ENCODE measurements around the gene MYO1B. TPM values are rescaled to one million over a fixed set of nuclear protein-coding genes. Genes with fewer than 3 reads are reported as not detected.
A peak's percentile ranks its signal among the peaks of the same experiment; 100 is the strongest.

Gene MYO1B
- total RNA-seq, 1 experiment from 2014 or later: 43.6 TPM

DNA sequence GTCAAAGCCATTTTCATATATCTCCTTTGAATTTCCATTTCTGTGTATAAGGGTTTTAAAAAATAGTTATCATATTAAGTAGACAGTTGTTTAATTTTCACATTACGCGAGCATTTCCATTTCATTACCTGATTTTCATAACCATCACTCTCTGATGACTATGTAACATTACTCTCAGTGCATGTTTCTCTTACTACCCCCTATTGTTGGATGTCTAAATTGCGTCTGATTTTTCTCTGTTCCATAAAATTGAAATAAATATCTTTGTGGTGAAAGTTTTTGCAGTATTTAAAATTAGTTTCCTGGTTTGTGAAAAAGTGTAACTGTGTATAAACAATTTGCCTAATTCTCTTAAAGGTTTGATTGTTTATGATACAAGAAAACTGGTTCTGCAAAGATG lies 123.8 kb downstream of the MYO1B start:
- Mint-ChIP-seq H3K27ac (no peak overlapping the region), H3K4me1 (peaks cover 10% of the 10 kb centered on the region), H3K9me3 (no peaks in the 10 kb centered on the region), H3K27me3 (ENCODE audit: low read depth) (no peaks in the 10 kb centered on the region), H3K36me3 (peaks cover 15% of the 10 kb centered on the region), H3K4me3 (no peak overlapping the region)
- ATAC-seq (no peak), DNase-seq (ENCODE audit: low spot score) (no peak)
- ChIA-PET CTCF (no interaction called here), POLR2A (no interaction called here)
- TF ChIP-seq PRRX2 (CRISPR knock-in tag; IDR thresholded peaks at IDR 0.05) (no peak), ATF1 (CRISPR knock-in tag; IDR thresholded peaks at IDR 0.05) (no peak), CREM (CRISPR knock-in tag; IDR thresholded peaks at IDR 0.05) (no peak), FOXP1 (CRISPR knock-in tag; IDR thresholded peaks at IDR 0.05; ENCODE audit: borderline replicate concordance) (no peak), ZNF219 (CRISPR knock-in tag; IDR thresholded peaks at IDR 0.05; ENCODE audit: borderline replicate concordance) (no peak), CBFB (CRISPR knock-in tag; IDR thresholded peaks at IDR 0.05; ENCODE audit: low read depth) (no peak), NR3C1 (CRISPR knock-in tag; conservative IDR thresholded peaks at IDR 0.05; ENCODE audit: low read depth) (no peak), RELA (CRISPR knock-in tag; IDR thresholded peaks at IDR 0.05; ENCODE audit: borderline replicate concordance) (no peak), ZNF416 (CRISPR knock-in tag; IDR thresholded peaks at IDR 0.05) (no peak), ZNF317 (CRISPR knock-in tag; IDR thresholded peaks at IDR 0.05; ENCODE audit: borderline replicate concordance, low read depth) (no peak), SMAD3 (CRISPR knock-in tag; IDR thresholded peaks at IDR 0.05; ENCODE audit: borderline replicate concordance) (no peak), JUN (CRISPR knock-in tag; IDR thresholded peaks at IDR 0.05) (no peak), ESRRA (CRISPR knock-in tag; IDR thresholded peaks at IDR 0.05; ENCODE audit: borderline replicate concordance) (no peak)
- TF ChIP-seq, protein P1, sequence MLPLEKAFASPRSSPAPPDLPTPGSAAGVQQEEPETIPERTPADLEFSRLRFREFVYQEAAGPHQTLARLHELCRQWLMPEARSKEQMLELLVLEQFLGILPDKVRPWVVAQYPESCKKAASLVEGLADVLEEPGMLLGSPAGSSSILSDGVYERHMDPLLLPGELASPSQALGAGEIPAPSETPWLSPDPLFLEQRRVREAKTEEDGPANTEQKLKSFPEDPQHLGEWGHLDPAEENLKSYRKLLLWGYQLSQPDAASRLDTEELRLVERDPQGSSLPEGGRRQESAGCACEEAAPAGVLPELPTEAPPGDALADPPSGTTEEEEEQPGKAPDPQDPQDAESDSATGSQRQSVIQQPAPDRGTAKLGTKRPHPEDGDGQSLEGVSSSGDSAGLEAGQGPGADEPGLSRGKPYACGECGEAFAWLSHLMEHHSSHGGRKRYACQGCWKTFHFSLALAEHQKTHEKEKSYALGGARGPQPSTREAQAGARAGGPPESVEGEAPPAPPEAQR (CRISPR knock-in tag; IDR thresholded peaks at IDR 0.05): no peak
- TF ChIP-seq, protein P2, sequence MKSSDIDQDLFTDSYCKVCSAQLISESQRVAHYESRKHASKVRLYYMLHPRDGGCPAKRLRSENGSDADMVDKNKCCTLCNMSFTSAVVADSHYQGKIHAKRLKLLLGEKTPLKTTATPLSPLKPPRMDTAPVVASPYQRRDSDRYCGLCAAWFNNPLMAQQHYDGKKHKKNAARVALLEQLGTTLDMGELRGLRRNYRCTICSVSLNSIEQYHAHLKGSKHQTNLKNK (CRISPR knock-in tag; IDR thresholded peaks at IDR 0.05): no peak
- TF ChIP-seq, protein P3, sequence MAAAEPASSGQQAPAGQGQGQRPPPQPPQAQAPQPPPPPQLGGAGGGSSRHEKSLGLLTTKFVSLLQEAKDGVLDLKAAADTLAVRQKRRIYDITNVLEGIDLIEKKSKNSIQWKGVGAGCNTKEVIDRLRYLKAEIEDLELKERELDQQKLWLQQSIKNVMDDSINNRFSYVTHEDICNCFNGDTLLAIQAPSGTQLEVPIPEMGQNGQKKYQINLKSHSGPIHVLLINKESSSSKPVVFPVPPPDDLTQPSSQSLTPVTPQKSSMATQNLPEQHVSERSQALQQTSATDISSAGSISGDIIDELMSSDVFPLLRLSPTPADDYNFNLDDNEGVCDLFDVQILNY (CRISPR knock-in tag; IDR thresholded peaks at IDR 0.05): no peak
- TF ChIP-seq, protein P4, sequence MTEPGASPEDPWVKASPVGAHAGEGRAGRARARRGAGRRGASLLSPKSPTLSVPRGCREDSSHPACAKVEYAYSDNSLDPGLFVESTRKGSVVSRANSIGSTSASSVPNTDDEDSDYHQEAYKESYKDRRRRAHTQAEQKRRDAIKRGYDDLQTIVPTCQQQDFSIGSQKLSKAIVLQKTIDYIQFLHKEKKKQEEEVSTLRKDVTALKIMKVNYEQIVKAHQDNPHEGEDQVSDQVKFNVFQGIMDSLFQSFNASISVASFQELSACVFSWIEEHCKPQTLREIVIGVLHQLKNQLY (CRISPR knock-in tag; IDR thresholded peaks at IDR 0.05): no peak
- TF ChIP-seq, protein P5, sequence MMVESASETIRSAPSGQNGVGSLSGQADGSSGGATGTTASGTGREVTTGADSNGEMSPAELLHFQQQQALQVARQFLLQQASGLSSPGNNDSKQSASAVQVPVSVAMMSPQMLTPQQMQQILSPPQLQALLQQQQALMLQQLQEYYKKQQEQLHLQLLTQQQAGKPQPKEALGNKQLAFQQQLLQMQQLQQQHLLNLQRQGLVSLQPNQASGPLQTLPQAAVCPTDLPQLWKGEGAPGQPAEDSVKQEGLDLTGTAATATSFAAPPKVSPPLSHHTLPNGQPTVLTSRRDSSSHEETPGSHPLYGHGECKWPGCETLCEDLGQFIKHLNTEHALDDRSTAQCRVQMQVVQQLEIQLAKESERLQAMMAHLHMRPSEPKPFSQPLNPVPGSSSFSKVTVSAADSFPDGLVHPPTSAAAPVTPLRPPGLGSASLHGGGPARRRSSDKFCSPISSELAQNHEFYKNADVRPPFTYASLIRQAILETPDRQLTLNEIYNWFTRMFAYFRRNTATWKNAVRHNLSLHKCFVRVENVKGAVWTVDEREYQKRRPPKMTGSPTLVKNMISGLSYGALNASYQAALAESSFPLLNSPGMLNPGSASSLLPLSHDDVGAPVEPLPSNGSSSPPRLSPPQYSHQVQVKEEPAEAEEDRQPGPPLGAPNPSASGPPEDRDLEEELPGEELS (CRISPR knock-in tag; IDR thresholded peaks at IDR 0.05): no peak
- TF ChIP-seq, protein P6, sequence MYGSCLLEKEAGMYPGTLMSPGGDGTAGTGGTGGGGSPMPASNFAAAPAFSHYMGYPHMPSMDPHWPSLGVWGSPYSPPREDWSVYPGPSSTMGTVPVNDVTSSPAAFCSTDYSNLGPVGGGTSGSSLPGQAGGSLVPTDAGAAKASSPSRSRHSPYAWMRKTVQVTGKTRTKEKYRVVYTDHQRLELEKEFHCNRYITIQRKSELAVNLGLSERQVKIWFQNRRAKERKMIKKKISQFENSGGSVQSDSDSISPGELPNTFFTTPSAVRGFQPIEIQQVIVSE (CRISPR knock-in tag; IDR thresholded peaks at IDR 0.05; ENCODE audit: borderline replicate concordance): no peak

DNA sequence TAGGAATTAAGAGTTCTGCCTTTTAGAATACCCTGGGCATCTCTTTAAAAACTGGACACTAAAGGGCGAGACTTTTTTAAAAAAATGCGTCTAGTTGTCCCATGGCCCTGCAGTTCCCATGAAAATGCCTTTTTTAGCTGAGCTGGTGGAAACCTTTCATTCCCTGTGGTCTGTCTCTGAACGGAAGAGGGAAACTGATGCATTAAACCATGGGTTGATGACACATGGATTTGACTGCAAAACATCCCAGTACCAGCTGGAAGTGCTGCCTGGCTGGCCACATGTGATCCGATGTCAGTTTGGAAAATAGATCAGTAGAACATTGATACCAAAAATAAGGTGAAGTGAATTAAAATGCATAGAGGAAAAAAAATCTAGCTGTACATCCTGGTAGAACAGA lies 129.2 kb downstream of the MYO1B start:
- ATAC-seq (no peak), DNase-seq (ENCODE audit: low spot score) (no peak)
- ChIA-PET POLR2A (no interaction called here), CTCF (no interaction called here)
- Mint-ChIP-seq H3K4me1 (peaks cover 9% of the 10 kb centered on the region), H3K36me3 (peaks cover 15% of the 10 kb centered on the region; the same call in 1 of the 2 replicates), H3K4me3 (no peak overlapping the region), H3K27me3 (ENCODE audit: low read depth) (no peaks in the 10 kb centered on the region), H3K9me3 (no peaks in the 10 kb centered on the region), H3K27ac (peak overlapping the region; percentile 65; the same call in 1 of the 2 replicates)
- TF ChIP-seq ZNF138 (CRISPR knock-in tag; conservative IDR thresholded peaks at IDR 0.05) (no peak), GABPB1 (CRISPR knock-in tag; IDR thresholded peaks at IDR 0.05) (no peak), ELF4 (CRISPR knock-in tag; IDR thresholded peaks at IDR 0.05; ENCODE audit: low read depth) (no peak), FOXP1 (CRISPR knock-in tag; IDR thresholded peaks at IDR 0.05; ENCODE audit: borderline replicate concordance) (no peak)
- TF ChIP-seq, protein P7, sequence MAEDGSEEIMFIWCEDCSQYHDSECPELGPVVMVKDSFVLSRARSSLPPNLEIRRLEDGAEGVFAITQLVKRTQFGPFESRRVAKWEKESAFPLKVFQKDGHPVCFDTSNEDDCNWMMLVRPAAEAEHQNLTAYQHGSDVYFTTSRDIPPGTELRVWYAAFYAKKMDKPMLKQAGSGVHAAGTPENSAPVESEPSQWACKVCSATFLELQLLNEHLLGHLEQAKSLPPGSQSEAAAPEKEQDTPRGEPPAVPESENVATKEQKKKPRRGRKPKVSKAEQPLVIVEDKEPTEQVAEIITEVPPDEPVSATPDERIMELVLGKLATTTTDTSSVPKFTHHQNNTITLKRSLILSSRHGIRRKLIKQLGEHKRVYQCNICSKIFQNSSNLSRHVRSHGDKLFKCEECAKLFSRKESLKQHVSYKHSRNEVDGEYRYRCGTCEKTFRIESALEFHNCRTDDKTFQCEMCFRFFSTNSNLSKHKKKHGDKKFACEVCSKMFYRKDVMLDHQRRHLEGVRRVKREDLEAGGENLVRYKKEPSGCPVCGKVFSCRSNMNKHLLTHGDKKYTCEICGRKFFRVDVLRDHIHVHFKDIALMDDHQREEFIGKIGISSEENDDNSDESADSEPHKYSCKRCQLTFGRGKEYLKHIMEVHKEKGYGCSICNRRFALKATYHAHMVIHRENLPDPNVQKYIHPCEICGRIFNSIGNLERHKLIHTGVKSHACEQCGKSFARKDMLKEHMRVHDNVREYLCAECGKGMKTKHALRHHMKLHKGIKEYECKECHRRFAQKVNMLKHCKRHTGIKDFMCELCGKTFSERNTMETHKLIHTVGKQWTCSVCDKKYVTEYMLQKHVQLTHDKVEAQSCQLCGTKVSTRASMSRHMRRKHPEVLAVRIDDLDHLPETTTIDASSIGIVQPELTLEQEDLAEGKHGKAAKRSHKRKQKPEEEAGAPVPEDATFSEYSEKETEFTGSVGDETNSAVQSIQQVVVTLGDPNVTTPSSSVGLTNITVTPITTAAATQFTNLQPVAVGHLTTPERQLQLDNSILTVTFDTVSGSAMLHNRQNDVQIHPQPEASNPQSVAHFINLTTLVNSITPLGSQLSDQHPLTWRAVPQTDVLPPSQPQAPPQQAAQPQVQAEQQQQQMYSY (CRISPR knock-in tag; IDR thresholded peaks at IDR 0.05): no peak
- TF ChIP-seq, protein P8, sequence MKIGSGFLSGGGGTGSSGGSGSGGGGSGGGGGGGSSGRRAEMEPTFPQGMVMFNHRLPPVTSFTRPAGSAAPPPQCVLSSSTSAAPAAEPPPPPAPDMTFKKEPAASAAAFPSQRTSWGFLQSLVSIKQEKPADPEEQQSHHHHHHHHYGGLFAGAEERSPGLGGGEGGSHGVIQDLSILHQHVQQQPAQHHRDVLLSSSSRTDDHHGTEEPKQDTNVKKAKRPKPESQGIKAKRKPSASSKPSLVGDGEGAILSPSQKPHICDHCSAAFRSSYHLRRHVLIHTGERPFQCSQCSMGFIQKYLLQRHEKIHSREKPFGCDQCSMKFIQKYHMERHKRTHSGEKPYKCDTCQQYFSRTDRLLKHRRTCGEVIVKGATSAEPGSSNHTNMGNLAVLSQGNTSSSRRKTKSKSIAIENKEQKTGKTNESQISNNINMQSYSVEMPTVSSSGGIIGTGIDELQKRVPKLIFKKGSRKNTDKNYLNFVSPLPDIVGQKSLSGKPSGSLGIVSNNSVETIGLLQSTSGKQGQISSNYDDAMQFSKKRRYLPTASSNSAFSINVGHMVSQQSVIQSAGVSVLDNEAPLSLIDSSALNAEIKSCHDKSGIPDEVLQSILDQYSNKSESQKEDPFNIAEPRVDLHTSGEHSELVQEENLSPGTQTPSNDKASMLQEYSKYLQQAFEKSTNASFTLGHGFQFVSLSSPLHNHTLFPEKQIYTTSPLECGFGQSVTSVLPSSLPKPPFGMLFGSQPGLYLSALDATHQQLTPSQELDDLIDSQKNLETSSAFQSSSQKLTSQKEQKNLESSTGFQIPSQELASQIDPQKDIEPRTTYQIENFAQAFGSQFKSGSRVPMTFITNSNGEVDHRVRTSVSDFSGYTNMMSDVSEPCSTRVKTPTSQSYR (CRISPR knock-in tag; IDR thresholded peaks at IDR 0.05): no peak
